PC-9 (cell line): Measurements from ENCODE around the gene ASCL2. TPM values are rescaled to one million over a fixed set of nuclear protein-coding genes. Genes with fewer than 3 reads are reported as not detected.

Experiments
- BruUV-seq: library from RNA; stranded (reverse); fragments of 400-500 nt; replicated peaks from 2 replicates; lab custom pipeline; 2021; lab: Mats Ljungman, UMichigan
- CTCF ChIA-PET: fragments of 300-600 bp; sonication (Branson Sonifier 250); formaldehyde crosslinking; loops from one replicate; lab custom pipeline; 2022; ENCODE audit warnings: antibody characterized with exemption; lab: Charles Lee
- POLR2A ChIA-PET: fragments of 300-600 bp; sonication (Branson Sonifier 250); formaldehyde crosslinking; loops from one replicate; lab custom pipeline; 2022; ENCODE audit warnings: antibody characterized with exemption; ENCODE audit not compliant: unreplicated experiment; lab: Charles Lee
- DNase-seq, 2 experiments: peaks; one replicate each; pipeline versions ENCODE4 v3.0.0 to v3.0.0-alpha.2; 2015 to 2022; ENCODE audit warnings: mixed read lengths in 1 of 2
- H2AFZ ChIP-seq: fragments of 200-600 bp; sonication (generic); 2 replicates; pipeline ENCODE4 v1.8.1; 2017; ENCODE audit warnings: antibody characterized with exemption
- H3F3A ChIP-seq: fragments of 200-600 bp; sonication (generic); 2 replicates; pipeline ENCODE4 v1.8.1; 2017; ENCODE audit warnings: antibody characterized with exemption, mild to moderate bottlenecking, low read depth; ENCODE audit not compliant: insufficient read depth
- H3K27ac ChIP-seq: fragments of 200-600 bp; sonication (generic); 2 replicates; pipeline ENCODE4 v1.6.1; 2016; ENCODE audit warnings: mixed run types
- H3K27me3 ChIP-seq: fragments of 200-600 bp; sonication (generic); 2 replicates; pipeline ENCODE4 v1.6.1; 2016; ENCODE audit warnings: low read depth, mixed run types; ENCODE audit not compliant: insufficient read depth
- H3K36me3 ChIP-seq: fragments of 200-600 bp; sonication (generic); 2 replicates; pipeline ENCODE4 v1.6.1; 2016; ENCODE audit warnings: low read depth, mixed run types
- H3K4me1 ChIP-seq: fragments of 200-600 bp; sonication (generic); replicated peaks from 2 replicates; pipeline ENCODE4 v1.6.1; 2016; ENCODE audit warnings: mixed run types; ENCODE audit not compliant: insufficient read depth
- H3K4me2 ChIP-seq: fragments of 200-600 bp; sonication (generic); 2 replicates; pipeline ENCODE4 v1.6.1; 2017; ENCODE audit warnings: mixed run types
- H3K4me3 ChIP-seq: fragments of 200-600 bp; sonication (generic); 2 replicates; pipeline ENCODE4 v1.6.1; 2016; ENCODE audit warnings: mixed run types
- H3K79me2 ChIP-seq: fragments of 200-600 bp; sonication (generic); 2 replicates; pipeline ENCODE4 v1.6.1; 2017; ENCODE audit warnings: low read depth, mixed run types
- H3K9me2 ChIP-seq: fragments of 200-600 bp; sonication (generic); 2 replicates; pipeline ENCODE4 v1.8.1; 2017; ENCODE audit warnings: mild to moderate bottlenecking; ENCODE audit not compliant: insufficient read depth
- H3K9me3 ChIP-seq: fragments of 200-600 bp; sonication (generic); 2 replicates; pipeline ENCODE4 v1.8.1; 2016; ENCODE audit warnings: low read depth; ENCODE audit not compliant: insufficient read depth
- H4K20me1 ChIP-seq: fragments of 200-600 bp; sonication (generic); 2 replicates; pipeline ENCODE4 v1.8.1; 2017; ENCODE audit not compliant: insufficient read depth
- EZH2 ChIP-seq: fragments of 200-600 bp; sonication (generic); IDR thresholded peaks from 2 replicates; pipeline ENCODE4 v1.8.0; 2017; ENCODE audit warnings: antibody characterized with exemption, low read depth
- intact Hi-C: fragments of 100-400 bp; cut with micrococcal nuclease; formaldehyde crosslinking; loops from one replicate; pipeline ENCODE4 v1.10.0; 2022; ENCODE audit not compliant: unreplicated experiment
- total RNA-seq: library from RNA; stranded (reverse); gene quantifications from 2 replicates; pipeline ENCODE4 v1.2.3, GENCODE V29; 2021
- TF ChIP-seq, protein P1 (sequence below): fragments of 200-600 bp; sonication (generic); conservative IDR thresholded peaks from 2 replicates; pipeline ENCODE4 v1.6.1; 2017; ENCODE audit warnings: mixed run types, antibody characterized with exemption, mild to moderate bottlenecking, moderate library complexity

ASCL2 gene
- total RNA-seq, 1 experiment from 2014 or later = not detected

GRCh38 chr11:2298795-2299761, 28.7 kb upstream of the ASCL2 start:
- no peaks in the 10 kb centered on the region for H3K27me3 ChIP-seq
- H3F3A ChIP-seq = no peaks in the 10 kb centered on the region
- H3K79me2 ChIP-seq = no peaks in the 10 kb centered on the region
- no peak overlapping the region for H3K4me3 ChIP-seq
- H3K9me2 ChIP-seq = no peaks in the 10 kb centered on the region
- no peaks in the 10 kb centered on the region for H3K9me3 ChIP-seq
- POLR2A ChIA-PET = no interaction called here
- intact Hi-C loops = loop anchor here (1.0 to 10.0 kb wide), 2 partner anchors 102 to 134 kb away; partner anchors contain the start of gene INS
- CTCF ChIA-PET = interaction anchor here (0.6 to 1.6 kb wide), 3 partner anchors 97 to 121 kb away, joined by 3 to 4 read pairs (median 3); no protein-coding TSS in a partner anchor
- H3K27ac ChIP-seq = no peak overlapping the region
- no peak overlapping the region for H2AFZ ChIP-seq
- H3K4me1 ChIP-seq = no peaks in the 10 kb centered on the region
- H4K20me1 ChIP-seq = no peaks in the 10 kb centered on the region
- no peak for TF ChIP-seq EZH2
- TF ChIP-seq, protein P1, sequence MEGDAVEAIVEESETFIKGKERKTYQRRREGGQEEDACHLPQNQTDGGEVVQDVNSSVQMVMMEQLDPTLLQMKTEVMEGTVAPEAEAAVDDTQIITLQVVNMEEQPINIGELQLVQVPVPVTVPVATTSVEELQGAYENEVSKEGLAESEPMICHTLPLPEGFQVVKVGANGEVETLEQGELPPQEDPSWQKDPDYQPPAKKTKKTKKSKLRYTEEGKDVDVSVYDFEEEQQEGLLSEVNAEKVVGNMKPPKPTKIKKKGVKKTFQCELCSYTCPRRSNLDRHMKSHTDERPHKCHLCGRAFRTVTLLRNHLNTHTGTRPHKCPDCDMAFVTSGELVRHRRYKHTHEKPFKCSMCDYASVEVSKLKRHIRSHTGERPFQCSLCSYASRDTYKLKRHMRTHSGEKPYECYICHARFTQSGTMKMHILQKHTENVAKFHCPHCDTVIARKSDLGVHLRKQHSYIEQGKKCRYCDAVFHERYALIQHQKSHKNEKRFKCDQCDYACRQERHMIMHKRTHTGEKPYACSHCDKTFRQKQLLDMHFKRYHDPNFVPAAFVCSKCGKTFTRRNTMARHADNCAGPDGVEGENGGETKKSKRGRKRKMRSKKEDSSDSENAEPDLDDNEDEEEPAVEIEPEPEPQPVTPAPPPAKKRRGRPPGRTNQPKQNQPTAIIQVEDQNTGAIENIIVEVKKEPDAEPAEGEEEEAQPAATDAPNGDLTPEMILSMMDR = peak; percentile 75
- peak; percentile 40 to 59 for DNase-seq
- no TSS peak for BruUV-seq
- H3K4me2 ChIP-seq = no peak overlapping the region; the same call in 1 of the 2 replicates
- H3K36me3 ChIP-seq = no peaks in the 10 kb centered on the region

GRCh38 chr11:2298131-2298794, 27.9 kb upstream of the ASCL2 start:
- no peak for DNase-seq
- H4K20me1 ChIP-seq = no peaks in the 10 kb centered on the region
- H3K4me3 ChIP-seq = no peak overlapping the region
- no peaks in the 10 kb centered on the region for H3K4me1 ChIP-seq
- ChIA-PET POLR2A (no interaction called here), CTCF (interaction anchor here (0.6 to 1.6 kb wide), 2 partner anchors 99 to 121 kb away, joined by 3 to 4 read pairs; no protein-coding TSS in a partner anchor)
- H3K27me3 ChIP-seq = no peaks in the 10 kb centered on the region
- no peaks in the 10 kb centered on the region for H3F3A ChIP-seq
- no peaks in the 10 kb centered on the region for H3K9me3 ChIP-seq
- no peaks in the 10 kb centered on the region for H3K79me2 ChIP-seq
- TF ChIP-seq, protein P1 = no peak
- TF ChIP-seq EZH2 = no peak
- no peaks in the 10 kb centered on the region for H3K9me2 ChIP-seq
- no peak overlapping the region for H2AFZ ChIP-seq
- BruUV-seq = no TSS peak
- no peak overlapping the region for H3K27ac ChIP-seq
- no peak overlapping the region for H3K4me2 ChIP-seq
- intact Hi-C loops = loop anchor here (10.0 kb wide), 1 partner anchor 133 kb away; the partner anchor contains the start of gene INS
- no peaks in the 10 kb centered on the region for H3K36me3 ChIP-seq

DNA sequence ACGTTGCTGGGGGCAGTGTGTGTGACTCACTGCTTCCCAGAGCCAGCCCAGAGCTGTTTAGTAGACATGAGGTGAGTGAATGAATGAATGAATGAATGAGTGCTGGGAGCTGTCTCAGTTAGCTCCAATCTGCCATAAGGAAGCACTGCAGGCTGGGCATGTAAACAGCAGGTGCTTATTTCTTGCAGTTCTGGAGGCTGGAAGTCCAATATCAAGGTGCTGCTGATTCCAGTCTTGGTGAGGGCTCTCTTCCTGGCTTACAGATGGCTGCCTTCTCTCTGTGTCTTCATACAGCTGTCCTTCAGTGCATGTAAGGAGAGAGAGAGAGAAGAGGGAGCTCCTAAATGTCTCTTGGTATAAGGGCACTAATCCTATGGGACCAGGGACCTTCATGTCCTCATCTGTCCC, 27.2 kb upstream of the ASCL2 start:
- Histone ChIP-seq H3K36me3 (no peaks in the 10 kb centered on the region), H3K27ac (no peak overlapping the region), H3K9me2 (no peaks in the 10 kb centered on the region), H3K79me2 (no peaks in the 10 kb centered on the region), H3K4me3 (no peak overlapping the region), H3K4me1 (no peaks in the 10 kb centered on the region), H3K27me3 (no peaks in the 10 kb centered on the region), H3K9me3 (no peaks in the 10 kb centered on the region), H2AFZ (no peak overlapping the region), H3K4me2 (no peak overlapping the region), H4K20me1 (no peaks in the 10 kb centered on the region), H3F3A (no peaks in the 10 kb centered on the region)
- intact Hi-C loops = loop anchor here (10.0 kb wide), 1 partner anchor 133 kb away; the partner anchor contains the start of gene INS
- BruUV-seq = no TSS peak
- POLR2A ChIA-PET = no interaction called here
- CTCF ChIA-PET = interaction anchor here (1.6 kb wide), 1 partner anchor 122 kb away, joined by 4 read pairs; no protein-coding TSS in a partner anchor
- no peak for DNase-seq
- TF ChIP-seq, protein P1 = no peak
- no peak for TF ChIP-seq EZH2
